ENCODE data around the gene ZNF438. TPM values are rescaled to one million over a fixed set of nuclear protein-coding genes. Genes with fewer than 3 reads are reported as not detected.

ZNF438 gene
- total and polyA plus RNA-seq, 2 of the 8 experiments (the other 6 are each of a cell fraction or from before 2014, with no cell fraction given): 0.95 to 1.7 TPM

DNA sequence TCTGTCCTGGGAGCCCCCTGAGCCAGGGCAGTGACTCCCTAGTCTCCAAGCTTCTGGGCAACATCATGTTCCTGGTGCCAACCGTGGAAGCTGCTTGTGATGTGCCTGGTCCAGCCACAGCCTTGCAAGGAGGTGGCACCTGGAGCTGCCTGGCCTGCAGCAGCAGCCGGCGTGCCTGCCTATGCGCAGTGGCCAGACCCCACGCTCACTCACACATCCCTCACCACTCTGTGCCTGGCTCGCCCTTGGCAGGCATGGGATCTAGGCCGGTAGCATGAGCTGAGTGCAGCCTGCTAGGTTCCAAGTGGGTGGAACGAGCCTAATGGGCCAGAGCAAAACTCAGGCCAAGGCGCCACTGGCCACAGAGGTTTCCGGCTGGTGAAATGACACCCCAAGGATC lies 184.0 kb downstream of the ZNF438 start (continued):
- TF ChIP-seq, protein P1, sequence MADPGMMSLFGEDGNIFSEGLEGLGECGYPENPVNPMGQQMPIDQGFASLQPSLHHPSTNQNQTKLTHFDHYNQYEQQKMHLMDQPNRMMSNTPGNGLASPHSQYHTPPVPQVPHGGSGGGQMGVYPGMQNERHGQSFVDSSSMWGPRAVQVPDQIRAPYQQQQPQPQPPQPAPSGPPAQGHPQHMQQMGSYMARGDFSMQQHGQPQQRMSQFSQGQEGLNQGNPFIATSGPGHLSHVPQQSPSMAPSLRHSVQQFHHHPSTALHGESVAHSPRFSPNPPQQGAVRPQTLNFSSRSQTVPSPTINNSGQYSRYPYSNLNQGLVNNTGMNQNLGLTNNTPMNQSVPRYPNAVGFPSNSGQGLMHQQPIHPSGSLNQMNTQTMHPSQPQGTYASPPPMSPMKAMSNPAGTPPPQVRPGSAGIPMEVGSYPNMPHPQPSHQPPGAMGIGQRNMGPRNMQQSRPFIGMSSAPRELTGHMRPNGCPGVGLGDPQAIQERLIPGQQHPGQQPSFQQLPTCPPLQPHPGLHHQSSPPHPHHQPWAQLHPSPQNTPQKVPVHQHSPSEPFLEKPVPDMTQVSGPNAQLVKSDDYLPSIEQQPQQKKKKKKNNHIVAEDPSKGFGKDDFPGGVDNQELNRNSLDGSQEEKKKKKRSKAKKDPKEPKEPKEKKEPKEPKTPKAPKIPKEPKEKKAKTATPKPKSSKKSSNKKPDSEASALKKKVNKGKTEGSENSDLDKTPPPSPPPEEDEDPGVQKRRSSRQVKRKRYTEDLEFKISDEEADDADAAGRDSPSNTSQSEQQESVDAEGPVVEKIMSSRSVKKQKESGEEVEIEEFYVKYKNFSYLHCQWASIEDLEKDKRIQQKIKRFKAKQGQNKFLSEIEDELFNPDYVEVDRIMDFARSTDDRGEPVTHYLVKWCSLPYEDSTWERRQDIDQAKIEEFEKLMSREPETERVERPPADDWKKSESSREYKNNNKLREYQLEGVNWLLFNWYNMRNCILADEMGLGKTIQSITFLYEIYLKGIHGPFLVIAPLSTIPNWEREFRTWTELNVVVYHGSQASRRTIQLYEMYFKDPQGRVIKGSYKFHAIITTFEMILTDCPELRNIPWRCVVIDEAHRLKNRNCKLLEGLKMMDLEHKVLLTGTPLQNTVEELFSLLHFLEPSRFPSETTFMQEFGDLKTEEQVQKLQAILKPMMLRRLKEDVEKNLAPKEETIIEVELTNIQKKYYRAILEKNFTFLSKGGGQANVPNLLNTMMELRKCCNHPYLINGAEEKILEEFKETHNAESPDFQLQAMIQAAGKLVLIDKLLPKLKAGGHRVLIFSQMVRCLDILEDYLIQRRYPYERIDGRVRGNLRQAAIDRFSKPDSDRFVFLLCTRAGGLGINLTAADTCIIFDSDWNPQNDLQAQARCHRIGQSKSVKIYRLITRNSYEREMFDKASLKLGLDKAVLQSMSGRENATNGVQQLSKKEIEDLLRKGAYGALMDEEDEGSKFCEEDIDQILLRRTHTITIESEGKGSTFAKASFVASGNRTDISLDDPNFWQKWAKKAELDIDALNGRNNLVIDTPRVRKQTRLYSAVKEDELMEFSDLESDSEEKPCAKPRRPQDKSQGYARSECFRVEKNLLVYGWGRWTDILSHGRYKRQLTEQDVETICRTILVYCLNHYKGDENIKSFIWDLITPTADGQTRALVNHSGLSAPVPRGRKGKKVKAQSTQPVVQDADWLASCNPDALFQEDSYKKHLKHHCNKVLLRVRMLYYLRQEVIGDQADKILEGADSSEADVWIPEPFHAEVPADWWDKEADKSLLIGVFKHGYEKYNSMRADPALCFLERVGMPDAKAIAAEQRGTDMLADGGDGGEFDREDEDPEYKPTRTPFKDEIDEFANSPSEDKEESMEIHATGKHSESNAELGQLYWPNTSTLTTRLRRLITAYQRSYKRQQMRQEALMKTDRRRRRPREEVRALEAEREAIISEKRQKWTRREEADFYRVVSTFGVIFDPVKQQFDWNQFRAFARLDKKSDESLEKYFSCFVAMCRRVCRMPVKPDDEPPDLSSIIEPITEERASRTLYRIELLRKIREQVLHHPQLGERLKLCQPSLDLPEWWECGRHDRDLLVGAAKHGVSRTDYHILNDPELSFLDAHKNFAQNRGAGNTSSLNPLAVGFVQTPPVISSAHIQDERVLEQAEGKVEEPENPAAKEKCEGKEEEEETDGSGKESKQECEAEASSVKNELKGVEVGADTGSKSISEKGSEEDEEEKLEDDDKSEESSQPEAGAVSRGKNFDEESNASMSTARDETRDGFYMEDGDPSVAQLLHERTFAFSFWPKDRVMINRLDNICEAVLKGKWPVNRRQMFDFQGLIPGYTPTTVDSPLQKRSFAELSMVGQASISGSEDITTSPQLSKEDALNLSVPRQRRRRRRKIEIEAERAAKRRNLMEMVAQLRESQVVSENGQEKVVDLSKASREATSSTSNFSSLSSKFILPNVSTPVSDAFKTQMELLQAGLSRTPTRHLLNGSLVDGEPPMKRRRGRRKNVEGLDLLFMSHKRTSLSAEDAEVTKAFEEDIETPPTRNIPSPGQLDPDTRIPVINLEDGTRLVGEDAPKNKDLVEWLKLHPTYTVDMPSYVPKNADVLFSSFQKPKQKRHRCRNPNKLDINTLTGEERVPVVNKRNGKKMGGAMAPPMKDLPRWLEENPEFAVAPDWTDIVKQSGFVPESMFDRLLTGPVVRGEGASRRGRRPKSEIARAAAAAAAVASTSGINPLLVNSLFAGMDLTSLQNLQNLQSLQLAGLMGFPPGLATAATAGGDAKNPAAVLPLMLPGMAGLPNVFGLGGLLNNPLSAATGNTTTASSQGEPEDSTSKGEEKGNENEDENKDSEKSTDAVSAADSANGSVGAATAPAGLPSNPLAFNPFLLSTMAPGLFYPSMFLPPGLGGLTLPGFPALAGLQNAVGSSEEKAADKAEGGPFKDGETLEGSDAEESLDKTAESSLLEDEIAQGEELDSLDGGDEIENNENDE (IDR thresholded peaks at IDR 0.05; ENCODE audit: insufficient replicate concordance, low read length): no peak
- TF ChIP-seq RXRA (IDR thresholded peaks at IDR 0.05; ENCODE audit: insufficient read depth, low read depth, low read length) (no peak), KDM4A (IDR thresholded peaks at IDR 0.05; ENCODE audit: low read depth, low read length, severe bottlenecking) (no peak), MAFK (IDR thresholded peaks at IDR 0.05; ENCODE audit: low read depth, low read length) (no peak), RFX5 (IDR thresholded peaks at IDR 0.05; ENCODE audit: borderline replicate concordance, low read depth, low read length) (no peak), BRCA1 (IDR thresholded peaks at IDR 0.05; ENCODE audit: low read depth, low read length) (no peak), CHD1 (IDR thresholded peaks at IDR 0.05; ENCODE audit: low read depth, low read length) (no peak), POLR2A (IDR thresholded peaks at IDR 0.05; ENCODE audit: control extremely low read depth in 1 of 2, low read depth in 2 of 2, low read length in 2 of 2) (no peak)
- TF ChIP-seq, protein P2, sequence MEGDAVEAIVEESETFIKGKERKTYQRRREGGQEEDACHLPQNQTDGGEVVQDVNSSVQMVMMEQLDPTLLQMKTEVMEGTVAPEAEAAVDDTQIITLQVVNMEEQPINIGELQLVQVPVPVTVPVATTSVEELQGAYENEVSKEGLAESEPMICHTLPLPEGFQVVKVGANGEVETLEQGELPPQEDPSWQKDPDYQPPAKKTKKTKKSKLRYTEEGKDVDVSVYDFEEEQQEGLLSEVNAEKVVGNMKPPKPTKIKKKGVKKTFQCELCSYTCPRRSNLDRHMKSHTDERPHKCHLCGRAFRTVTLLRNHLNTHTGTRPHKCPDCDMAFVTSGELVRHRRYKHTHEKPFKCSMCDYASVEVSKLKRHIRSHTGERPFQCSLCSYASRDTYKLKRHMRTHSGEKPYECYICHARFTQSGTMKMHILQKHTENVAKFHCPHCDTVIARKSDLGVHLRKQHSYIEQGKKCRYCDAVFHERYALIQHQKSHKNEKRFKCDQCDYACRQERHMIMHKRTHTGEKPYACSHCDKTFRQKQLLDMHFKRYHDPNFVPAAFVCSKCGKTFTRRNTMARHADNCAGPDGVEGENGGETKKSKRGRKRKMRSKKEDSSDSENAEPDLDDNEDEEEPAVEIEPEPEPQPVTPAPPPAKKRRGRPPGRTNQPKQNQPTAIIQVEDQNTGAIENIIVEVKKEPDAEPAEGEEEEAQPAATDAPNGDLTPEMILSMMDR (IDR thresholded peaks at IDR 0.05; ENCODE audit: control extremely low read depth in 1 of 3, insufficient read depth in 1 of 3, low read depth in 1 of 3, low read length in 3 of 3): no peak
